AG09309 (cell line): Measurements from ENCODE around the gene GAA.

ENCODE experiments used
- DNase-seq: peaks from one replicate; pipeline ENCODE4 v3.0.0-alpha.2; 2010; ENCODE audit warnings: low read depth
- H3K4me3 ChIP-seq: 2 replicates; pipeline ENCODE4 v1.5.1; 2011; ENCODE audit warnings: mild to moderate bottlenecking, low read depth, low read length, moderate library complexity; ENCODE audit not compliant: control insufficient read depth
- TF ChIP-seq, protein P1 (sequence below): IDR thresholded peaks from 2 replicates; pipeline ENCODE4 v1.5.1; 2011; ENCODE audit warnings: mild to moderate bottlenecking, low read depth, low read length, inconsistent platforms; ENCODE audit not compliant: insufficient read depth, control insufficient read depth; ENCODE audit errors: missing control alignments

The GAA gene

DNA sequence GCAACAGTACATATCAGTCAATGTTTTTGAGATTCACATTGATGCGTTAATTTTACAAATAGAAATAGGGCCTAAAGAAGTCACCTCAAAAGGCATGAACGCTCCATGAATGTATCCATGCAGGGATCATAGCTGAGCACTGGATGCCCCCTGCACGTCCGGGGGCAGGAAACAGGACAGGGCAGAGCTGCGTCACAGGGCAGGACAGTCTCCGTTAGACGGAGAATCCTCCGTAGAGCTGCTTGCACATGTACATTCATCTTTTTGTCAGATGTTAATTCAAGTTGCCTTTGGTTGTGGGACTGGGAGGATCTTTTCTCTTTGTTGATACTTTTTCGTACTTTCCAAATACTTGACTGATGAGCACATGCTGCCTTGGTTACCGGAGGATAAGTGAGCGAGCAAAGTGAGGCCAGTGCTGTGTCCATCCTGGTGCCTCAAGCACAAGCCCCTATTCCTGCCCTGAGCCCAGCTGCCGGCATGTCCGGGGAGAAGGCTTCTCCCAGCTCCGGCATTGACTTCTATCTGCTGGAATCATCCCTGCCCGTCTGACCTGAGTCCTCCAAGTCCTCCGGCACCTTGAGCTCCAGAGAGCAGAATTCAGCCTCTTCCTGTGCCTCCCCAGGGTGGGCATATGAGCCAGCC, 15.0 kb downstream of the GAA start:
- DNase-seq, result no peak
- TF ChIP-seq, protein P1, sequence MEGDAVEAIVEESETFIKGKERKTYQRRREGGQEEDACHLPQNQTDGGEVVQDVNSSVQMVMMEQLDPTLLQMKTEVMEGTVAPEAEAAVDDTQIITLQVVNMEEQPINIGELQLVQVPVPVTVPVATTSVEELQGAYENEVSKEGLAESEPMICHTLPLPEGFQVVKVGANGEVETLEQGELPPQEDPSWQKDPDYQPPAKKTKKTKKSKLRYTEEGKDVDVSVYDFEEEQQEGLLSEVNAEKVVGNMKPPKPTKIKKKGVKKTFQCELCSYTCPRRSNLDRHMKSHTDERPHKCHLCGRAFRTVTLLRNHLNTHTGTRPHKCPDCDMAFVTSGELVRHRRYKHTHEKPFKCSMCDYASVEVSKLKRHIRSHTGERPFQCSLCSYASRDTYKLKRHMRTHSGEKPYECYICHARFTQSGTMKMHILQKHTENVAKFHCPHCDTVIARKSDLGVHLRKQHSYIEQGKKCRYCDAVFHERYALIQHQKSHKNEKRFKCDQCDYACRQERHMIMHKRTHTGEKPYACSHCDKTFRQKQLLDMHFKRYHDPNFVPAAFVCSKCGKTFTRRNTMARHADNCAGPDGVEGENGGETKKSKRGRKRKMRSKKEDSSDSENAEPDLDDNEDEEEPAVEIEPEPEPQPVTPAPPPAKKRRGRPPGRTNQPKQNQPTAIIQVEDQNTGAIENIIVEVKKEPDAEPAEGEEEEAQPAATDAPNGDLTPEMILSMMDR, result no peak
- H3K4me3 ChIP-seq, result no peak overlapping the region

DNA sequence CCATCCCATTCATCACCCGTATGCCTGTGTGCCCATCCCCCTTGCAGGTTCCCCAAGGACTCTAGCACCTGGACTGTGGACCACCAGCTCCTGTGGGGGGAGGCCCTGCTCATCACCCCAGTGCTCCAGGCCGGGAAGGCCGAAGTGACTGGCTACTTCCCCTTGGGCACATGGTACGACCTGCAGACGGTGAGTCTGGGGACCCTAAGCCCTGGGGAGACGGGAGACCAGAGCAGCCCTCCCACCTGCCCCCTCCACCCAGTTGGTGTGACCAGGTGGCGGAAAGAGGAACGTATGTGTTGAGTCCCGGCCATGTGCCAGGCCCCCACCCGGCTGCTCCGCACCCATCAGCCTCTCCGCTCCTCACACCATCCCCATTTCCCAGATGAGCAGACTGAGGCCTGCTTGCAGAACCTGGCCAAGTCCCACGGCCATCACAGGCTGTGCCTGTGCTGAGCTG, 15.6 kb downstream of the GAA start:
- DNase-seq, result no peak
- H3K4me3 ChIP-seq, result no peak overlapping the region
- TF ChIP-seq, protein P1, result no peak

DNA sequence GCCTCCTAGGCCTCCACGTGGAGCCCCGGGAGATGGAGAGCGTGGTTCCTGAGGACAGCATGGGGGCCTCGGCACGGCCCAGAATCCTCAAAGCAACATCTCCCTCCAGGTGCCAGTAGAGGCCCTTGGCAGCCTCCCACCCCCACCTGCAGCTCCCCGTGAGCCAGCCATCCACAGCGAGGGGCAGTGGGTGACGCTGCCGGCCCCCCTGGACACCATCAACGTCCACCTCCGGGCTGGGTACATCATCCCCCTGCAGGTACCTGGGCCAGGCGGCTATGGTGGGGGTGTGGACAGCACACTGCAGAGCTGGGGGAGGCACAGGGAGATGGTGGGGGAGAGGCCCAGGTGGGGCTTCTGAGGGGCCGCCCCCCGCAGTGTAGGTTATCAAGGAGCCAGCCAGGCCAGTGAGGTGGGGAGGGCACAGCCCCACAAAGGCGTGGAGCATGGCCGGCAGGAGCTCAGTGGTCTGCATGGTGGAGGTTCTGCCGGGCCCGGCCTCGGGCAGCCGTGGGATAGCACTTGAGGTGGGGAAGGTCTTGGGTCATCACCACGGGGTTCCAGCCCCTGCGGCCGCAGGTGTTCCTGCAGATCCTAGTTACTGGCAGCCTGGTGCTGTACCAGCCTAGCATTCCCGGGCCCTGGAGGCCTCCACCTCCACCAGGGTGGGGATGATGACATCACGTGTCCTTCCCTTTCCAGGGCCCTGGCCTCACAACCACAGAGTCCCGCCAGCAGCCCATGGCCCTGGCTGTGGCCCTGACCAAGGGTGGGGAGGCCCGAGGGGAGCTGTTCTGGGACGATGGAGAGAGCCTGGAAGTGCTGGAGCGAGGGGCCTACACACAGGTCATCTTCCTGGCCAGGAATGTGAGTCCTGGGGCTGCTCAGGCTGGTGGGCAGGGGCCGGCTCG, 16.4 kb downstream of the GAA start:
- no peak overlapping the region for H3K4me3 ChIP-seq
- TF ChIP-seq, protein P1, result no peak
- DNase-seq, result no peak

DNA sequence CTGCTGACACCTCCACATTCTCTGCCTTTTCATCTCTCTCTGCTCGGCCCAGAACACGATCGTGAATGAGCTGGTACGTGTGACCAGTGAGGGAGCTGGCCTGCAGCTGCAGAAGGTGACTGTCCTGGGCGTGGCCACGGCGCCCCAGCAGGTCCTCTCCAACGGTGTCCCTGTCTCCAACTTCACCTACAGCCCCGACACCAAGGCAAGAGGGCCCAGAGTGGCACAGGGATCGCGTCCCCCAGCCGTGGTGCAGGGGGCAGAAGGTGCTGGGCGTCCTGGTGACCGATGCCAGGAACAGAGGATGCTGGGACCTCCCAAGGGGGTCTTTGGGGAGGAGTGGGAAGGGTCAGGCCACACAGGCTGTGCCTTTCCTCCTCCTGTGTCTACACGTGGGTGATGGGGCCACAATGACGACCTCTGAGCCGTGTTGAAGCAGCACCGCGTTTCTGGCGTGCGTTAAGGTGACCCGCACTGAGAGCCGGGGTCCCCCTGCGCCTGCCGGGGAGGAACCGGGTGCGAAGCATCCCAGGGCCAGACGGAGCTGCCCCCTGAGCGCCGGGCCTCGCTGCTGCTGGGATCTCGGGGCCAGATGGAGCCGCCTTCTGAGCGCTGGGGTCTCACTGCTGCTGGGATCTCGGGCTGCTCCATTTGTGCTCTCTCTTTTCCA, 17.4 kb downstream of the GAA start:
- TF ChIP-seq, protein P1, result no peak
- H3K4me3 ChIP-seq, result no peak overlapping the region
- DNase-seq, result no peak

DNA sequence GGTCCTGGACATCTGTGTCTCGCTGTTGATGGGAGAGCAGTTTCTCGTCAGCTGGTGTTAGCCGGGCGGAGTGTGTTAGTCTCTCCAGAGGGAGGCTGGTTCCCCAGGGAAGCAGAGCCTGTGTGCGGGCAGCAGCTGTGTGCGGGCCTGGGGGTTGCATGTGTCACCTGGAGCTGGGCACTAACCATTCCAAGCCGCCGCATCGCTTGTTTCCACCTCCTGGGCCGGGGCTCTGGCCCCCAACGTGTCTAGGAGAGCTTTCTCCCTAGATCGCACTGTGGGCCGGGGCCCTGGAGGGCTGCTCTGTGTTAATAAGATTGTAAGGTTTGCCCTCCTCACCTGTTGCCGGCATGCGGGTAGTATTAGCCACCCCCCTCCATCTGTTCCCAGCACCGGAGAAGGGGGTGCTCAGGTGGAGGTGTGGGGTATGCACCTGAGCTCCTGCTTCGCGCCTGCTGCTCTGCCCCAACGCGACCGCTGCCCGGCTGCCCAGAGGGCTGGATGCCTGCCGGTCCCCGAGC, 17.9 kb downstream of the GAA start:
- DNase-seq, result no peak
- TF ChIP-seq, protein P1, result no peak
- H3K4me3 ChIP-seq, result no peak overlapping the region

DNA sequence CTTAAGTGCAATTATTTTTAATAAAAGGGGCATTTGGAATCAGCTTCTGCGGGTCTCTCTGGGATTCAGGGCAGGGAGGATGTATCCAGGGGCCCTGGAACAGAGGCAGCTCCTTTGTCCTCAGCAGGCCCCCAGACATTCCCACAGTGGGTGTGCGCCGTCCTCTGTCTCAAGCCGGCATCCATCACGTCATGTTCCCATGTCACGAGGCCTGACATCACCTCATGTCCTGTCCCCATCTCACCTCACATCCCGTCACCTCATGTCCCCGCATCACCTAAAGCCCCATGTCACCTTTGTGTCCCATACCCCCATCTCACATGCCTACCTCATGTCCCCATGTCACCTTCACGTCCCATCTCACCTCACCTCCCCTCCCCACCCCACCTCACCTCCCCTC, 18.5 kb downstream of the GAA start:
- TF ChIP-seq, protein P1, result no peak
- no peak overlapping the region for H3K4me3 ChIP-seq
- no peak for DNase-seq
